ENCODE data around the gene GRHPR. TPM values are rescaled to one million over a fixed set of nuclear protein-coding genes. Genes with fewer than 3 reads are reported as not detected.
A peak's percentile ranks its signal among the peaks of the same experiment; 100 is the strongest.

Gene GRHPR
- total and polyA plus RNA-seq, 10 of the 15 experiments (the other 5 are each of a cell fraction or from before 2014, with no cell fraction given) = 52.4 to 194 (median 126) TPM

DNA sequence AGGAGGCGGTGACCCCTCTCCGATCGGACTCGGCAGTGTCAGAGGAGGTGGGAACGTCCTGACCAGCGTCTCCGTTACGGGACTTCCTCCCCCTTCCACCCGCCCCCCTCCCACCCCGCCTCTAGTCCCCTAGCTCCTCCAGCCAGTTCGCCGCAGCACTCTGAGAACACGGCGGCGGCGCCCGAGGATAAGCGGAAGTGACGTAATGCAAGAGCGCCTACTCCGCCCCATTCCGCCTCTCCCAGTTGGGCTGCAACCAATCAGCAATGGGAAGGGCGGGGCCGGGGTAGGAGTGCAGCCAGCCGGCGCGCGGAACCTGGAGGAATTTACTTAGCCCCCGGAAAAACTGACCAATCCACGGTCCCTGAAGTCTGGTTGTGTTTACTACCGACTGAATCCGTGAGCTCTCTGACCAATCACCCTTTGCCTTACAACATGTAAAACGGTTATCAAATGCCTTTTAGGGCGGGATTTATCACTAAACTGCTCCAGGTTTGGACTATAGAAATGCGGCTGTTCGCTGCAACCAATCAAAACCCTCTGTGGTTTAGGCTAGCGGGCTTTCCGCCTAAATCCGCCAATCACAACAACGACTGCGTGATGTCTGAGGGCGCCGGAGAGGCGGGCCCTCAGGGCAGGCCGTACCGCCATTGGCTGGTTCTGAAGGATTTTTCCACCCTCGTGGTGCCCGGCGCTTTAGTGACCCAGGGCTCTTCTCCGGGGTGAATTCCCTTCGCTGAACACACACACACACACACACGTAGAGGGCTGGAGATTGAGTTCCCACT lies 42.9 kb downstream of the GRHPR start, which contains the start of gene ZBTB5 (continued):
- TF ChIP-seq NFYA (IDR thresholded peaks at IDR 0.05; ENCODE audit: borderline replicate concordance, low read depth, low read length) (peak; percentile 90; the same call in 1 of the 2 replicates), JUND (IDR thresholded peaks at IDR 0.05; ENCODE audit: low read depth, low read length) (peak; percentile 48; the same call in 1 of the 2 replicates), MEF2A (IDR thresholded peaks at IDR 0.05; ENCODE audit: insufficient read depth, low read depth, low read length) (0 out of 2 replicates have a peak, but pooled peaks have one; percentile 30), RCOR1 (conservative IDR thresholded peaks at IDR 0.05; ENCODE audit: low read depth, low read length) (no peak), PML (IDR thresholded peaks at IDR 0.05; ENCODE audit: low read length) (0 out of 2 replicates have a peak, but pooled peaks have one; percentile 70), TCF3 (IDR thresholded peaks at IDR 0.05; ENCODE audit: borderline replicate concordance, insufficient read depth, low read depth, low read length) (0 out of 2 replicates have a peak, but pooled peaks have one; percentile 13), CHD1 (IDR thresholded peaks at IDR 0.05; ENCODE audit: low read depth, low read length) (no peak), TAF1 (IDR thresholded peaks at IDR 0.05; ENCODE audit: borderline replicate concordance, low read depth, low read length) (0 out of 2 replicates have a peak, but pooled peaks have one; percentile 40), EGR1 (IDR thresholded peaks at IDR 0.05; ENCODE audit: borderline replicate concordance in 1 of 2, low read depth in 2 of 2, low read length in 2 of 2) (0 out of 3 replicates have a peak, but pooled peaks of 1 of the 2 experiments have one; percentile 18), ATF7 (IDR thresholded peaks at IDR 0.05; ENCODE audit: low read depth) (peak; percentile 99), EED (IDR thresholded peaks at IDR 0.05; ENCODE audit: low read depth) (peak; percentile 9; the same call in 1 of the 2 replicates), CHD2 (IDR thresholded peaks at IDR 0.05; ENCODE audit: borderline replicate concordance, low read depth, low read length) (peak; percentile 92; the same call in 1 of the 2 replicates), SREBF1 (IDR thresholded peaks at IDR 0.05; ENCODE audit: low read length) (0 out of 2 replicates have a peak, but pooled peaks have one; percentile 26), SREBF2 (IDR thresholded peaks at IDR 0.05; ENCODE audit: low read length) (peak; percentile 79)
- TF ChIP-seq, protein P1, sequence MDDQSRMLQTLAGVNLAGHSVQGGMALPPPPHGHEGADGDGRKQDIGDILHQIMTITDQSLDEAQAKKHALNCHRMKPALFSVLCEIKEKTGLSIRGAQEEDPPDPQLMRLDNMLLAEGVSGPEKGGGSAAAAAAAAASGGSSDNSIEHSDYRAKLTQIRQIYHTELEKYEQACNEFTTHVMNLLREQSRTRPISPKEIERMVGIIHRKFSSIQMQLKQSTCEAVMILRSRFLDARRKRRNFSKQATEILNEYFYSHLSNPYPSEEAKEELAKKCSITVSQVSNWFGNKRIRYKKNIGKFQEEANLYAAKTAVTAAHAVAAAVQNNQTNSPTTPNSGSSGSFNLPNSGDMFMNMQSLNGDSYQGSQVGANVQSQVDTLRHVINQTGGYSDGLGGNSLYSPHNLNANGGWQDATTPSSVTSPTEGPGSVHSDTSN (IDR thresholded peaks at IDR 0.05; ENCODE audit: insufficient replicate concordance, low read depth, low read length) = no peak
- TF ChIP-seq, protein P2, sequence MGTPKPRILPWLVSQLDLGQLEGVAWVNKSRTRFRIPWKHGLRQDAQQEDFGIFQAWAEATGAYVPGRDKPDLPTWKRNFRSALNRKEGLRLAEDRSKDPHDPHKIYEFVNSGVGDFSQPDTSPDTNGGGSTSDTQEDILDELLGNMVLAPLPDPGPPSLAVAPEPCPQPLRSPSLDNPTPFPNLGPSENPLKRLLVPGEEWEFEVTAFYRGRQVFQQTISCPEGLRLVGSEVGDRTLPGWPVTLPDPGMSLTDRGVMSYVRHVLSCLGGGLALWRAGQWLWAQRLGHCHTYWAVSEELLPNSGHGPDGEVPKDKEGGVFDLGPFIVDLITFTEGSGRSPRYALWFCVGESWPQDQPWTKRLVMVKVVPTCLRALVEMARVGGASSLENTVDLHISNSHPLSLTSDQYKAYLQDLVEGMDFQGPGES (IDR thresholded peaks at IDR 0.05) = peak; percentile 93
- TF ChIP-seq, protein P3, sequence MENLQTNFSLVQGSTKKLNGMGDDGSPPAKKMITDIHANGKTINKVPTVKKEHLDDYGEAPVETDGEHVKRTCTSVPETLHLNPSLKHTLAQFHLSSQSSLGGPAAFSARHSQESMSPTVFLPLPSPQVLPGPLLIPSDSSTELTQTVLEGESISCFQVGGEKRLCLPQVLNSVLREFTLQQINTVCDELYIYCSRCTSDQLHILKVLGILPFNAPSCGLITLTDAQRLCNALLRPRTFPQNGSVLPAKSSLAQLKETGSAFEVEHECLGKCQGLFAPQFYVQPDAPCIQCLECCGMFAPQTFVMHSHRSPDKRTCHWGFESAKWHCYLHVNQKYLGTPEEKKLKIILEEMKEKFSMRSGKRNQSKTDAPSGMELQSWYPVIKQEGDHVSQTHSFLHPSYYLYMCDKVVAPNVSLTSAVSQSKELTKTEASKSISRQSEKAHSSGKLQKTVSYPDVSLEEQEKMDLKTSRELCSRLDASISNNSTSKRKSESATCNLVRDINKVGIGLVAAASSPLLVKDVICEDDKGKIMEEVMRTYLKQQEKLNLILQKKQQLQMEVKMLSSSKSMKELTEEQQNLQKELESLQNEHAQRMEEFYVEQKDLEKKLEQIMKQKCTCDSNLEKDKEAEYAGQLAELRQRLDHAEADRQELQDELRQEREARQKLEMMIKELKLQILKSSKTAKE (IDR thresholded peaks at IDR 0.05; ENCODE audit: low read depth, poor library complexity, severe bottlenecking) = peak; percentile 86
- TF ChIP-seq, protein P4, sequence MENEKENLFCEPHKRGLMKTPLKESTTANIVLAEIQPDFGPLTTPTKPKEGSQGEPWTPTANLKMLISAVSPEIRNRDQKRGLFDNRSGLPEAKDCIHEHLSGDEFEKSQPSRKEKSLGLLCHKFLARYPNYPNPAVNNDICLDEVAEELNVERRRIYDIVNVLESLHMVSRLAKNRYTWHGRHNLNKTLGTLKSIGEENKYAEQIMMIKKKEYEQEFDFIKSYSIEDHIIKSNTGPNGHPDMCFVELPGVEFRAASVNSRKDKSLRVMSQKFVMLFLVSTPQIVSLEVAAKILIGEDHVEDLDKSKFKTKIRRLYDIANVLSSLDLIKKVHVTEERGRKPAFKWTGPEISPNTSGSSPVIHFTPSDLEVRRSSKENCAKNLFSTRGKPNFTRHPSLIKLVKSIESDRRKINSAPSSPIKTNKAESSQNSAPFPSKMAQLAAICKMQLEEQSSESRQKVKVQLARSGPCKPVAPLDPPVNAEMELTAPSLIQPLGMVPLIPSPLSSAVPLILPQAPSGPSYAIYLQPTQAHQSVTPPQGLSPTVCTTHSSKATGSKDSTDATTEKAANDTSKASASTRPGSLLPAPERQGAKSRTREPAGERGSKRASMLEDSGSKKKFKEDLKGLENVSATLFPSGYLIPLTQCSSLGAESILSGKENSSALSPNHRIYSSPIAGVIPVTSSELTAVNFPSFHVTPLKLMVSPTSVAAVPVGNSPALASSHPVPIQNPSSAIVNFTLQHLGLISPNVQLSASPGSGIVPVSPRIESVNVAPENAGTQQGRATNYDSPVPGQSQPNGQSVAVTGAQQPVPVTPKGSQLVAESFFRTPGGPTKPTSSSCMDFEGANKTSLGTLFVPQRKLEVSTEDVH (IDR thresholded peaks at IDR 0.05; ENCODE audit: low read depth, partially characterized antibody) = peak; percentile 56
- TF ChIP-seq, protein P5, sequence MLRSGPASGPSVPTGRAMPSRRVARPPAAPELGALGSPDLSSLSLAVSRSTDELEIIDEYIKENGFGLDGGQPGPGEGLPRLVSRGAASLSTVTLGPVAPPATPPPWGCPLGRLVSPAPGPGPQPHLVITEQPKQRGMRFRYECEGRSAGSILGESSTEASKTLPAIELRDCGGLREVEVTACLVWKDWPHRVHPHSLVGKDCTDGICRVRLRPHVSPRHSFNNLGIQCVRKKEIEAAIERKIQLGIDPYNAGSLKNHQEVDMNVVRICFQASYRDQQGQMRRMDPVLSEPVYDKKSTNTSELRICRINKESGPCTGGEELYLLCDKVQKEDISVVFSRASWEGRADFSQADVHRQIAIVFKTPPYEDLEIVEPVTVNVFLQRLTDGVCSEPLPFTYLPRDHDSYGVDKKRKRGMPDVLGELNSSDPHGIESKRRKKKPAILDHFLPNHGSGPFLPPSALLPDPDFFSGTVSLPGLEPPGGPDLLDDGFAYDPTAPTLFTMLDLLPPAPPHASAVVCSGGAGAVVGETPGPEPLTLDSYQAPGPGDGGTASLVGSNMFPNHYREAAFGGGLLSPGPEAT (IDR thresholded peaks at IDR 0.05; ENCODE audit: low read depth) = peak; percentile 69; the same call in 1 of the 2 replicates

Measured in GM12878 (cell line).